ENCODE data around the gene ZNF738. TPM values are rescaled to one million over a fixed set of nuclear protein-coding genes. Genes with fewer than 3 reads are reported as not detected.
A peak's percentile ranks its signal among the peaks of the same experiment; 100 is the strongest.
"Not testable (repeated sequence)": the region's sequence is repeated elsewhere in the genome, so short reads cannot be mapped to it uniquely, and the experiment has no call there.

ZNF738 gene
- polyA plus RNA-seq, 1 donor, result 19.3 TPM

GRCh38 chr19:21328406-21328805 is 30.4 kb upstream of the ZNF738 start:
- H3K4me1 ChIP-seq (ENCODE audit: control insufficient read depth, insufficient read depth, low read length), result no peaks in the 10 kb centered on the region
- peak in 1 of 2 donors; percentile 33 for DNase-seq
- H3K27ac ChIP-seq (ENCODE audit: low read length), result peak overlapping the region; percentile 99
- peak overlapping the region; percentile 86 for H3K4me3 ChIP-seq (ENCODE audit: low read length)
- no peaks in the 10 kb centered on the region for H3K9me3 ChIP-seq (ENCODE audit: control insufficient read depth, low read depth, low read length)
- 0% methylated on average over 1 of the region's 6 CpGs for WGBS (ENCODE audit: insufficient coverage, low lambda C conversion rate)
- H3K27me3 ChIP-seq (ENCODE audit: control insufficient read depth, insufficient read depth, low read length), result no peaks in the 10 kb centered on the region
- H3K36me3 ChIP-seq (ENCODE audit: control insufficient read depth, insufficient read depth, low read length), result peaks cover 6% of the 10 kb centered on the region

- no peaks in the 10 kb centered on the region for H3K9me3 ChIP-seq (ENCODE audit: control insufficient read depth, low read depth, low read length)
- H3K4me1 ChIP-seq (ENCODE audit: control insufficient read depth, insufficient read depth, low read length), result no peaks in the 10 kb centered on the region
- peak; percentile 89 to 94 for DNase-seq
- no CpG with 5 or more reads among the region's 32 CpGs for WGBS (ENCODE audit: insufficient coverage, low lambda C conversion rate)
- H3K36me3 ChIP-seq (ENCODE audit: control insufficient read depth, insufficient read depth, low read length), result peaks cover 6% of the 10 kb centered on the region
- peak within 1 kb of the TSS; percentile 99 for H3K27ac ChIP-seq (ENCODE audit: low read length)
- H3K27me3 ChIP-seq (ENCODE audit: control insufficient read depth, insufficient read depth, low read length), result no peaks in the 10 kb centered on the region
- H3K4me3 ChIP-seq (ENCODE audit: low read length), result peak within 1 kb of the TSS; percentile 86
These were observed 29.8 kb upstream of the ZNF738 start, which contains the start of gene ZNF708 for GRCh38 chr19:21328885-21329605. TSS of gene ZNF708 (minus strand) at chr19:21329410. CDS start at chr19:21329212, 198 bp downstream.

- H3K4me1 ChIP-seq (ENCODE audit: control insufficient read depth, insufficient read depth, low read length), result no peaks in the 10 kb centered on the region
- no peaks in the 10 kb centered on the region for H3K9me3 ChIP-seq (ENCODE audit: control insufficient read depth, low read depth, low read length)
- no peak overlapping the region for H3K4me3 ChIP-seq (ENCODE audit: low read length)
- DNase-seq, result no peak
- H3K36me3 ChIP-seq (ENCODE audit: control insufficient read depth, insufficient read depth, low read length), result no peaks in the 10 kb centered on the region
- no peak overlapping the region for H3K27ac ChIP-seq (ENCODE audit: low read length)
- 72% methylated on average over 2 of the region's 2 CpGs for WGBS (ENCODE audit: insufficient coverage, low lambda C conversion rate)
- H3K27me3 ChIP-seq (ENCODE audit: control insufficient read depth, insufficient read depth, low read length), result no peaks in the 10 kb centered on the region
These were observed 23.1 kb upstream of the ZNF738 start for GRCh38 chr19:21335721-21336120.

- H3K9me3 ChIP-seq (ENCODE audit: control insufficient read depth, low read depth, low read length); H3K4me1 ChIP-seq (ENCODE audit: control insufficient read depth, insufficient read depth, low read length); H3K36me3 ChIP-seq (ENCODE audit: control insufficient read depth, insufficient read depth, low read length); H3K27me3 ChIP-seq (ENCODE audit: control insufficient read depth, insufficient read depth, low read length); H3K27ac ChIP-seq (ENCODE audit: low read length); H3K4me3 ChIP-seq (ENCODE audit: low read length); DNase-seq: not testable (repeated sequence)
- WGBS (ENCODE audit: insufficient coverage, low lambda C conversion rate), result no CpG with 5 or more reads among the region's 2 CpGs
These were observed 14.0 kb upstream of the ZNF738 start for GRCh38 chr19:21344841-21345240.

GRCh38 chr19:21352830-21353229 is 6.0 kb upstream of the ZNF738 start:
- DNase-seq, result no peak
- H3K36me3 ChIP-seq (ENCODE audit: control insufficient read depth, insufficient read depth, low read length), result no peaks in the 10 kb centered on the region
- no peaks in the 10 kb centered on the region for H3K9me3 ChIP-seq (ENCODE audit: control insufficient read depth, low read depth, low read length)
- H3K4me3 ChIP-seq (ENCODE audit: low read length), result no peak overlapping the region
- H3K4me1 ChIP-seq (ENCODE audit: control insufficient read depth, insufficient read depth, low read length), result no peaks in the 10 kb centered on the region
- no CpG with 5 or more reads among the region's 2 CpGs for WGBS (ENCODE audit: insufficient coverage, low lambda C conversion rate)
- H3K27me3 ChIP-seq (ENCODE audit: control insufficient read depth, insufficient read depth, low read length), result no peaks in the 10 kb centered on the region
- H3K27ac ChIP-seq (ENCODE audit: low read length), result no peak overlapping the region

GRCh38 chr19:21362291-21362690 is 3.5 kb downstream of the ZNF738 start:
- DNase-seq, result no peak
- H3K27me3 ChIP-seq (ENCODE audit: control insufficient read depth, insufficient read depth, low read length), result no peaks in the 10 kb centered on the region
- H3K36me3 ChIP-seq (ENCODE audit: control insufficient read depth, insufficient read depth, low read length), result peaks cover 22% of the 10 kb centered on the region
- WGBS (ENCODE audit: insufficient coverage, low lambda C conversion rate), result 100% methylated on average over 2 of the region's 3 CpGs
- H3K4me3 ChIP-seq (ENCODE audit: low read length), result no peak overlapping the region
- no peak overlapping the region for H3K27ac ChIP-seq (ENCODE audit: low read length)
- H3K4me1 ChIP-seq (ENCODE audit: control insufficient read depth, insufficient read depth, low read length), result no peaks in the 10 kb centered on the region
- H3K9me3 ChIP-seq (ENCODE audit: control insufficient read depth, low read depth, low read length), result peaks cover 4% of the 10 kb centered on the region

- Histone ChIP-seq H3K36me3 (ENCODE audit: control insufficient read depth, insufficient read depth, low read length) (peaks cover 5% of the 10 kb centered on the region), H3K4me1 (ENCODE audit: control insufficient read depth, insufficient read depth, low read length) (no peaks in the 10 kb centered on the region), H3K9me3 (ENCODE audit: control insufficient read depth, low read depth, low read length) (peaks cover 18% of the 10 kb centered on the region), H3K4me3 (ENCODE audit: low read length) (no peak overlapping the region), H3K27me3 (ENCODE audit: control insufficient read depth, insufficient read depth, low read length) (no peaks in the 10 kb centered on the region), H3K27ac (ENCODE audit: low read length) (no peak overlapping the region)
- no peak for DNase-seq
- WGBS (ENCODE audit: insufficient coverage, low lambda C conversion rate), result no CpG with 5 or more reads among the region's 4 CpGs
These were observed 25.3 kb downstream of the ZNF738 start for GRCh38 chr19:21383980-21384582.

GRCh38 chr19:21396121-21396520 is 37.3 kb downstream of the ZNF738 start:
- 98% methylated on average over 4 of the region's 10 CpGs for WGBS (ENCODE audit: insufficient coverage, low lambda C conversion rate)
- Histone ChIP-seq H3K36me3 (ENCODE audit: control insufficient read depth, insufficient read depth, low read length) (peaks cover 5% of the 10 kb centered on the region), H3K4me3 (ENCODE audit: low read length) (no peak overlapping the region), H3K4me1 (ENCODE audit: control insufficient read depth, insufficient read depth, low read length) (no peaks in the 10 kb centered on the region), H3K9me3 (ENCODE audit: control insufficient read depth, low read depth, low read length) (no peaks in the 10 kb centered on the region), H3K27me3 (ENCODE audit: control insufficient read depth, insufficient read depth, low read length) (no peaks in the 10 kb centered on the region), H3K27ac (ENCODE audit: low read length) (no peak overlapping the region)
- DNase-seq, result no peak

- Histone ChIP-seq H3K9me3 (ENCODE audit: control insufficient read depth, low read depth, low read length) (no peaks in the 10 kb centered on the region), H3K4me1 (ENCODE audit: control insufficient read depth, insufficient read depth, low read length) (no peaks in the 10 kb centered on the region), H3K27me3 (ENCODE audit: control insufficient read depth, insufficient read depth, low read length) (no peaks in the 10 kb centered on the region), H3K36me3 (ENCODE audit: control insufficient read depth, insufficient read depth, low read length) (peaks cover 5% of the 10 kb centered on the region), H3K4me3 (ENCODE audit: low read length) (peak within 1 kb of the TSS; percentile 72), H3K27ac (ENCODE audit: low read length) (peak within 1 kb of the TSS; percentile 78)
- no CpG with 5 or more reads among the region's 31 CpGs for WGBS (ENCODE audit: insufficient coverage, low lambda C conversion rate)
- peak; percentile 94 to 97 for DNase-seq
These were observed 38.2 kb downstream of the ZNF738 start, which contains the start of gene ZNF493 for GRCh38 chr19:21396893-21397572. TSS of gene ZNF493 (plus strand) at chr19:21397133. CDS start at chr19:21397238, 105 bp downstream.

- Histone ChIP-seq H3K4me3 (ENCODE audit: low read length) (no peak overlapping the region), H3K9me3 (ENCODE audit: control insufficient read depth, low read depth, low read length) (no peaks in the 10 kb centered on the region), H3K36me3 (ENCODE audit: control insufficient read depth, insufficient read depth, low read length) (peaks cover 17% of the 10 kb centered on the region), H3K4me1 (ENCODE audit: control insufficient read depth, insufficient read depth, low read length) (no peaks in the 10 kb centered on the region), H3K27me3 (ENCODE audit: control insufficient read depth, insufficient read depth, low read length) (no peaks in the 10 kb centered on the region), H3K27ac (ENCODE audit: low read length) (no peak overlapping the region)
- WGBS (ENCODE audit: insufficient coverage, low lambda C conversion rate), result 98% methylated on average over 5 of the region's 5 CpGs
- no peak for DNase-seq
These were observed 40.1 kb downstream of the ZNF738 start for GRCh38 chr19:21398851-21399250.

Measured in large intestine (tissue), 3 donors.